Amygdala (tissue), 56 donors: Measurements from ENCODE around the gene SMC4.
"Not testable (repeated sequence)": the region's sequence is repeated elsewhere in the genome, so short reads cannot be mapped to it uniquely, and the experiment has no call there.

Experiments
- DNase-seq, 56 donors: peaks; one replicate each; lab custom pipeline; 2025; lab: John Stamatoyannopoulos, UW

The SMC4 gene

DNA sequence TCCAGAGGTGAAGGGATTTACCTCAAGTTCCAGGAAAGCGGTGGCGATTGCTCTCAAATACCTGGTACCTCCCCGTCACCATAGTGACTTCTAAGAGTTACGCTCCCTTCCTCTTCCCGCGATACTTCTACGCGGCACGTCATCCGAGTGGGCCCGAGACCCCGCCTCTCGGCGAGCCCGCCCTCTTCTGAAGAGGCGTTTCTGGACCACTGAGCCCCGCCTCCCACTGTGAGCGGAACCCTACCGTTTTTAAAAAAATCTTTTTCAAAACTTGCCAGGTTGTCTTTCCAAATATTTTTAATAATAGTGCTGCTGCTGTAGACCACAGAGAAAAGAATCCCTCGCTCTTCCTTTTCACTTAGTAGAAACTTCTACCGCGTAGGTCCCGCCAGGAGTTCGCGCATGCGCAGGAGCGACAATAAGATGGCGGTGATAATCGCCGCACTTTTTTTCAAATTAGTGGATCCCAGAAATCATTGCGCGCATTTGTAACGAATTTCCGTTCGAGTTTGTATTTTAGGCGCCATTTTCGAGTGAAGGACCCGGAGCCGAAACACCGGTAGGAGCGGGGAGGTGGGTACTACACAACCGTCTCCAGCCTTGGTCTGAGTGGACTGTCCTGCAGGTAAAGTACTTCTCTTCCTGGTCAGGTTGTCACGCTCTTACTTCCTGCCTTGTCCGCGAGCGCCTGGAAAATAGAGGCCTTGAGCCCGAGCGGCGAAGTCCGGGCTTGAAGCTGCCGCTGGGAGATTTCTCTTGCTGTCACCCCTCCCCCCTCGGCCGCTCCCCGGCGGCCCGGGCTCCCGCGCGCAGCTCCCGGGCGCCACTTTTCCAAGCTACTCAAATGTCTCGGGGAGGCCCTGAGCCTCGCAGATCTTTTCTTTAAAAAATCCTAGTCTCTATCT lies at the start of gene SMC4, which contains the start of gene IFT80:
Gene SMC4, plus strand, starts transcription at position 526 of the 905 bp plus-strand sequence. CDS start 1,177 bp downstream, outside the sequence.
Gene IFT80, minus strand, starts transcription at position 101 of the 905 bp plus-strand sequence. CDS start 14,625 bp downstream, outside the sequence.
- DNase-seq = peak; percentile 22 to 95 (median 89)

DNA sequence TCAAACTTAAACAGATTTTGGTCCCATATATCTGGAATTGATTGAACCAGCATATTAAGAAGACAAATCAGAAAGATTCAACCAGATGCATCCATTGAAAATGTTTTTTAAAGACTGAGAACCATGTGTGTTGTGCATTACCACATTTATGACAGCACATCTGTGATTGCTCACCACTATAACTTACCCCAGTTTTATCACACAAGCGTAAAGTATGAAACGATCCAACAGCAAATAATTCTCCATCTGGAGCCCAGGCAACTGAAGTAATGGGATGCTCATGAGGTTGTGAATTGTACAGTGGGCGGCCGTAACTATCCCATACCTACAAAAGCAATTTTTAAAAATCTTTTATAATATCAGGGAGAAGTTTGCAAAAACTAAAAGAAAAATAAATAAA lies 43.6 kb upstream of the SMC4 start:
- DNase-seq = no peak

DNA sequence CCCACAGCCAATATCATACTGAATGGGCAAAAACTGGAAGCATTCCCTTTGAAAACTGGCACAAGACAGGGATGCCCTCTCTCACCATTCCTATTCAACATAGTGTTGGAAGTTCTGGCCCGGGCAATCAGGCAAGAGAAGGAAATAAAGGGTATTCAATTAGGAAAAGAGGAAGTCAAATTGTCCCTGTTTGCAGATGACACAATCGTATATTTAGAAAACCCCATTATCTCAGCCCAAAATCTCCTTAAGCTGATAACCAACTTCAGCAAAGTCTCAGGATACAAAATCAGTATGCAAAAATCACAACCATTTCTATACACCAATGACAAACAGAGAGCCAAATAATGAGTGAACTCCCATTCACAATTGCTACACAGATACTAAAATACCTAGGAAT lies 36.6 kb upstream of the SMC4 start:
- not testable (repeated sequence) for DNase-seq

DNA sequence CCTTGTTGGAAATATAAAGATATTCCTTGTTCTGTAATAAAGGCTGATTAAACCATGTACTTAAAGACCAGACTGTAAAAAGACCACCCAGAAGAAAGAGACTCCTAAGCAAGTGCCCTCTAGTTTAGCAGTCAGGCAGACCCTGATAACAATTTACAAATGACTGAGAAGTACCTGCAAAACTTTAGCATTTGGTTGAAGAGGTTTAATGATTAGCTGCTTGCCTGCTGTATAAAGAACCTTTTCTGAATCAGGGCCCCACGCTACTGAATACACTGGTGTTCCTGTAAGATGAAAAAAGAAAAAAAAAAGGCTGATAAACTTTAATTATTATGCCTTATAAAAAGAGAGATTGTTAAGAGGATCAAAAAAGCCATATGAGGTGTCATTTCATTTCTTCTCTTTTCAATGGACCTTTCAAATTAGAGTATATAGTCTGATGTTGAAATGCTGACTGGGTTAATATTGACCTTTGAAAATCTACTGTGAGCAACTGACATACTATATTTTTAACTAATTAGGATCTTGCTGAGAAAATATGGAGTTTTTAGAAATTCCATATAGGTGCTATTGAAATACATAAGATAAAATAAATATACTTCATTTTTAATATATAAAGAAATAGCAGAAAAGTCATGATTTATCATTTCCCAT lies 33.5 kb upstream of the SMC4 start:
- DNase-seq = no peak

DNA sequence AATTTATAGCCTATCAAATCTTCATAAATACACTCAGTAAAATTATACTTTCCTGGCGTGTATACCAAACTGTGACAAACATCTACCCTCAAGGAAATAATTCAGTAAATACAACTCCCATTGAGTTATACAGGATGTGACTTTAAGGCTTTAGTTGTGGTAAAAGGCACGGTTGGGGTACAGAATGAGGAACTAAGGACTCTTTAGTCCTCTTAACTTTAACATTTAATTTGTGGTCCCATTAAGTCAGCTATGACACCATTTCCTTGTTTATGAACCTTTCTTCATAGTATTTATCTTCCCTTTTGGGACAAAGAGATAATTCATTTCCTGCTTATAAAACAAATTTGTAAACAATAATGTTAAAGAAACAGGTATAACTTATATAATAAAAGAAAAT lies 30.6 kb upstream of the SMC4 start:
- no peak for DNase-seq

DNA sequence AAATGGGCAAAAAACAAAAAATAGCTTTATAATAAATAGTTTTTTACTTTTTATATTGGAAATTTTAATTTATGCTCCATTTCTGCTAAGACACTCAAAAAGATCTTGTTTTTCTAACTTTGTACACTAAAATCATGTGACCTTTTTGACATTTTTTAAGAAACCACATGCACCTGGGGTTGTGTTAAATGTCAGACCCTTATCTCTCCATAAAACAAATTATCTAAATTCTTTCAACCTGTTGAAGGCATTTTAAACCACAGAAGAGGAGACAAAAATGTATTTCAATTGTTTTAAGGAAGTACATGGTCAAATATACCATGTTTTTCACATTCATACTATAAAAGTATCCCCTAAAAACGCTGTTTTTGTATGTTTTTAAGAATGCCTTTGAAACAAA lies 29.7 kb upstream of the SMC4 start:
- no peak for DNase-seq

DNA sequence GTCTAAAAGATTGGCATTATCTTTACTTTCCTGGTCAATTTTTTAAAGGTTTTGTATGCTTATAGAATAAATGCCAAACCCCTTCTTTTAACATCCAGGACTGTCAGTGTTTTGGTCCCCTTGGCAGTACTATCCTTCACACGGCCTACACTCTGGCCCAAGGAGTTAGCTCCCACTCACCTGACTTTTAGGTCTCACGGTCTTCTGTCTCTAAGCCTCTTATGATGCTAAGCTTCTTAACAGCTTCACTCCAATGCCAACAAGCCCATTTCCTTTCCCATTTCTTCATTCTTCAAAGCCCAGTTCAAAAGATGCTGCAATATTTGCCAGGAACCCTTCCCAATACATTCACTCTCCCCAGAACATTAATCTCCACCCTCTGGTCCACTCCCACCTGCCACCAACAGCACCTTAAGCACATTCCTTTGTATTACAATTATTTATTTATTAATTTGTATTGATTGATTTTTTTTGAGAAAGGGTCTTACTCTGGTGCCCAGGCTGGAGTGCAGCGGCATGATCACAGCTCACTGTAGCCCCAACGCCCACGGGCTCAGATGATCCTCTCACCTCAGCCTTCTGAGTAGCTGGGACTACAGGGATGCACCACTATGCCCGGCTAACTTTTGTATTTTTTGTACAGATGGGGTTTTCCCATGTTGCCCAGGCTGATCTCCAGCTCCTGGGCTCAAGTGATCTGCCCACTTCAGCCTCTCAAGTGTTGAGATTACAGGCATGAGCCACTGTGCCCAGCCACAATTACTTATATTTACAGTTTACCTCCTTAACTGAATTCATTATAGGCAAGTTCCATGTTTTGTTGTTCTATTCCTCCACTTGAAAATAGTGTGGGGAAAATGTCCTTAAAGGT lies 28.2 kb upstream of the SMC4 start:
- DNase-seq = no peak

DNA sequence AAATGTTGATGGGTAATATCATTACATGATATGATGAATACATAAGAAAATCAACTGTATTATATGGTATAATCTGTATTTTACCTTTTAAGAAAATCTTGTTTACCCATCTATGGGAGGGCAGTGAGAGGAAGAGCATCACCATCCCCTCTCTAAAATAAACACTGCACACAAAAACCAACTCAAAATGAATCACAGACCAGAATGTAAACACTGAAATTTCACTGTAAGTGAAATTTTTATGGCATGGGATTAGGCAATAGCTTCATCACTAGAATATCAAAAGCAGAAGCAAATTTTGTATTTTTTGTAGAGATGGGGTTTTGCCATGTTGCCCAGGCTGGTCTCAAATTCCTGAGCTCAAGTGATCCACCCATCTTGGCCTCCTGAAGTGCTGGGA lies 26.7 kb upstream of the SMC4 start:
- no peak for DNase-seq

DNA sequence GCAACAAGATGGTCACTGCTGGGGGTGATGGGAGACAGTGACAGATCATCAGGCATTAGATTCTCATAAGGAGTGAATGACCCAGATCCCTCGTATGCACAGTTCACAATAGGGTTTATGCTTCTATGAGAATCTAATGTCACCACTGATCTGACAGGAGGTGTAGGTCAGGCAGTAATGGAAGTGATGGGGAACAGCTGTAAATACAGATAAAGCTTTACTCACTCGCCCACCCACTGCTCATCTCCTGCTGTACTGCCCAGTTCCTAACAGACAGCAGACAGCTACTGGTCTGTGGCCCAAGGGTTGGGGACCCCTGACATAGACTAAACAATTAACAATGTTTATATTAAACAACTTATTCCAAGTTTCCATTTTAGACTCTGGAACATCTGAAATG lies 25.8 kb upstream of the SMC4 start:
- DNase-seq = no peak

DNA sequence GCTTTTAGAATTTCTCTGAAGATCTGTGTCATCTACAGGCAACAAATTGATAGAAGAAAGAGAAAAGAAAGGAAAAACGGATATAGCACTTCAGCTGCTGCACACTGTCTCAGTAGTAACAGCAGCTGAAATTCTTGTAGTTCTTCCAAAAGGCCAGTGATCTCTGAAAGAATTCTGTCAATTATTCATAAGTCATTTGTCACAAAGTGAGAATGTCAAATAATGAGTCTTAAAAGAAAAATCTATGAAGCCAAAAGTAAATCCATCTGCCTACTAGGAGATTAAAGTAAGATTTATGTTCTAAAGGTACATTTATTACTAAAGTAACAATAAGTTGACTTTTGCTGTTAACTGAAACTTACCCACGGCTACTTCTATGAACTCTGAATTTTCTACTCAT lies 25.0 kb upstream of the SMC4 start:
- DNase-seq = no peak

DNA sequence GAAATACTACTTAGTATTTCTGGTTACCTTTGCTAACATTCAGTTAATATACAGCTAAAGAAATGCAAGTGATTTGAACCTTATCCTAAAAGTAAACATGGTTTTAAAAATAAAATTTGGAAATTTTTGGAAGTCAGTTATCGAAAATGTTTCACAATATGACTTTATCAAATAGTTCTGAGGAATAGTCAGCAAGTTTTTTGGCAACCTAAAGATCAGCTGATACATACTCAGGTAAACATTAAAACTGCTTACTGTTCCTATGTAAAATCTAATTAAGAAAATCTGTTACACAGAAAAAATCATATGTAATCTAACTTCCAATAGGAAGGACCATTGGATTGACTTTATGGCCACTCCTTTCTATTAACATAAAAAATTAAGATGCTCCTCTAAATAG lies 24.5 kb upstream of the SMC4 start:
- DNase-seq = no peak

DNA sequence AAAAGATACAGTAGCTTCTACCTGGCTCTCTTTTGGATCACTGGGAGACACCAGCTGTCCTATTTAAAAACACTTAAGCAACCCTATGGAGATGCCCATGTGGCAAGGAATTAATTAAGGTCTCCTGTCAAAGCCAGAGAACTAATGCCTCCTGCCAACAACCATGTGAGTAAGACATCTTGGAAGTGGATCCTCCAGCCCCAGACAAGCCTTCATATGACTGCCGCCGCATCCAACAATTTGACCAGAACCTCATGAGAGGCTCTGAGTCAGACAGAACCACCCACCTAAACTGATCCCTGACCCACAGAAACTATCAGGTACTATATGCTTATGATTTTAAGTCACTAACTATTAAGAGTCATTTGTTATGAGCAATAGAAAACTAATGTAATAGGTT lies 22.8 kb upstream of the SMC4 start:
- DNase-seq = no peak

DNA sequence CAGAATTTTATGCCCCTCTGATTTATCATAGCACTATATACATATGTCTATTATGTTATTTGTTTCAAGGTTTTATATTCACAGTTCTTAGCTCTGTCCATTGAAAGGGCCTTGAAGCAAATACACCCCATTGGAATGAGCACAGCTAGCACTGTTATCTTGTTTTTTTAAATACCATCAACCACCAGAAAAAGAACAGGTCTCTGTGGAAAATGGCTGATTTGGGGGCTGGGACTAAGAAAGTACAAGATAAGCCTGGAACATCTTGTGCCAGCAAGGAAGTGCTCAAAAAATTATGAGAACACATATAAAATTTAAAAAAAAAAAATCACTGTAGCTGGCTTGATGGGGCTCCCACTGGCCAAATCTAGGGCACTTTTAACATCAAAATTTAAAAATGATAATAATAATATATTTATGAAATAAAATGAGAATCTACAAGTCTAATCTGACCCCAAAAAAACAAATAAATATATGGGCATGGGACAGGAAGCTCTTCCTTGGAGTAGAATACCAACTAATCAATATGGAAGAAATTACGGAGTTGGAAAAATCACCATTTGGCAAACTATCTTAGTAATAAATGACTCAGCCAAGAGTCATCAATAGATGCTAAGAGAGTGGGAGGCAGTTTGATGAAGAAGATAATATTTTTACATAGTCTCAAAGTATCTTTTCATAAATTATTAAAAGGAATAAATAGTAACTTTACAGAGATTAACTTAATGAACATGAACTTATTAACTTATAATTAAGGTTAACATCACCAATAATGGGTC lies 20.9 kb upstream of the SMC4 start:
- DNase-seq = no peak

DNA sequence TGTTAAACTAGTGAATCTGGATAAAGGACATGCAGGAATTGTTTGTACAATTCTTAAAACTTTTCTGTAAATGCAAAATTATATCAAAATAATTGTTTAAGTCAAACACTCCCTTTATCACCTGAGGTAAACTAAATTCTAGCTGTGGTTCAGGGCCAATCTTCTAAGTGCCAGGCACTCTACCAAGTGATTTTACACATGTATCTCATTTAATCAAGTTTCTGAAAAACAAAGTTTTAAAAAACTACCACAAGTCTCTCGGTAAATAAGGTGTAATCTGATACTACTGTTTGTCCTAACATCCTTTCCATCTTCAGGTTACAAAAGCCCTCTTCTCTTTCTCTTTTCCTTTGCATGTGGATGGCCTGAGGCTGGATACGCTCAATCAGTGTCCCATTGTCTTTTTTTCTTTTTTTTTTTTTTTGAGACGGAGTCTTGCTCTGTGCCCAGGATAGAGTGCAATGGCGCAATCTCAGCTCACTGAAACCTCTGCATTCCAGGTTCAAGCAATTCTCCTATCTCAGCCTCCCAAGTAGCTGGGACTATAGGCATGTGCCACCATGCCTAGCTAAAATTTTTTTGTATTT lies 19.7 kb upstream of the SMC4 start:
- no peak for DNase-seq

DNA sequence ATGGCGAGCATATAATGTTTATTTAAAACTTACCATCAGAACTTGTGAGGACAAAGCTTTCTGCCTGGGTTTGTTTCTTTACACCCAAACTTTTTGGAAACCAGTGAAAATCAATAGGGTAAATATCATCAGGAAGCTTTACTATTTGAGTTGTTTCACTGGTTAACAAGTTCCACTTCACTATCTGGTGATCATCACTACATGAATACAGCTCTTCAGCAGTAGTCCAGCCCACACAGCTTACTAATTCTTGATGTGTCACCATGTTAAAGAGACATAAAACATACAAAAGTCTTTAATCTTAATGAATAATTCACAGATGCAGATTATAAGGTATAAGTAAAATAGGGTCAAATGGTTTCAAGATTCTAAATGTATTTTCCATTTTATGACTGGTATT lies 18.0 kb upstream of the SMC4 start:
- DNase-seq = no peak

DNA sequence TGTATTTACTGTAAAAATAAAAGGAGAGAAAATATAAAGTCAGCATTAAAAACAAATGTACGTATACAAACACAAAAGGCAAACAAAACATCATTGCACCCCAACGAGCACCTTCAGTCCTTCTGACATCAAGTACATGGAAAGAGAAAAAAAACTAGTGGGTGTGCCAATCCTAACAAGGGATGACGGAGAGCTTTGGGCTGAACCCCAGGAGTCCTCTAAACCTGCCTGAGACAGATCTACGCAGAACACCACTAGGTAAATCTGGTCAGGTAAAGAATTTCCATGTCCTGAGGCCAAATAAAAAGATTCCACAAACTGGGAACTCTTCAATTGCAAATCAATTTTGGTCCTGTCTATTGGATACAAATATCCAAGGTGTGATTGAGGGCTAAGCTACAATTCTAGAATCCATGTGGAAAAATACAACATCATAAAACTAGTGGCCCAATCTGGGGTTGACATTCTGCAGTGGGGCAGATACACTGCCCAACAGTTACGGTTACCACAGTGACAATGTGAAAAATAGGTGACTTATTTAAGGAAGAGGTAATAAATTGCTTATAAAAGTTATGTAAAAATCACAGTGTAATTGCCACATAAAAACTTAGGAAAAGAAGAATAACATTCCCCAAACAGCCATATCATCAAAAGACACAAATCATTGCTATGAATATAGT lies 14.7 kb upstream of the SMC4 start:
- DNase-seq = no peak

DNA sequence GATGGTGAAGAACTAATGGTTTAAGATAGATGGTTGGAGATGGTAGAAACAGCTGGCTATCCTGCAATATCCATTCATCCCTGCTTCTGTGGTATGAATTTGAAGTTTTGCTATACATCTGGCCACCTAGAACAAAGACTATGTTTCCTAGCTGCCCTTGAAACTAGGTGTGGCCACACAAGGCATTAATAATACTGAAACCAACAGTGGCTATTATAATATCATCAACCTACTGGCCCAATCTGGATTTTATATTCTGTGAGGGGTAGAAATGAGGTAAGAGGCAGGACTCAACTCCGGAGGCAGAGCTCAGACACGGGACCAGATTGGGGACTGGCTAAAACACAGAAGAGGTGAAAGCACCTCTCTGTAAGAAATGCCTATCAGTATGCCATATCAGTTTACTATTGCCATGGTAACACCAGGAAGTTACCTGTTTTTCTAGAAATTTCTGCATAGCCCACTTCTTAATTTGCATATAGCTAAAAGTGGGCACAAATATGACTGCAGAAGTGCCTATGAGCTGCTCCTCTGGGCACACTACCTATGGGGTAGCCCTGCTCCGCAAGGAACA lies 8.8 kb upstream of the SMC4 start:
- DNase-seq = no peak

DNA sequence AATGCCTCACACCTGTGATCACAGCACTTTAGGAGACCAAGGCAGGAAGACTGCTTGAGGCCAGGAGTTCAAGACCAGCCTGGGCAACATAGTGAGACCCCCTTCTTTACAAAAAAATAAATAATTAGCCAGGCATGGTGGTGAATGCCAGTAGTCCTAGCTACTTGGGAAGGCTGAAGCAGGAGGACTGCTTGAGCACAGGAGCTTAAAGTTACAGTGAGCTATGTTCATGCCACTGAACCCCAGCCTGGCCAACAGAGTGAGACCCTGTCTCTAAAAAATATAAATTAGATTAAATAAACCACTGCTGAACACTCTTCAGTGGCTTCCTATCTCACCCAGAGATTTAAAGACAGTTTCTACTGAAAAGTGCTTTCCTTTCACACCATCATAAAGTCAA lies 6.7 kb upstream of the SMC4 start:
- no peak for DNase-seq
